BE2C (cell line): ENCODE results near the gene FLII.

Experiments used
- DNase-seq: peaks from one replicate; pipeline ENCODE4 v3.0.0-alpha.2; 2020
- H3K27me3 ChIP-seq: fragments of 250-450 bp; sonication (Bioruptor Pico); 2 replicates; pipeline ENCODE4 v1.5.1; 2020; ENCODE audit warnings: mild to moderate bottlenecking
- H3K36me3 ChIP-seq: fragments of 250-450 bp; sonication (Bioruptor Pico); 2 replicates; pipeline ENCODE4 v1.5.1; 2020; ENCODE audit warnings: mild to moderate bottlenecking
- H3K4me1 ChIP-seq: fragments of 250-450 bp; sonication (Bioruptor Pico); 2 replicates; pipeline ENCODE4 v1.5.1; 2020
- H3K4me3 ChIP-seq: 2 replicates; pipeline ENCODE4 v1.5.1; 2011; ENCODE audit warnings: low read depth, low read length
- H3K9me3 ChIP-seq: fragments of 250-450 bp; sonication (Bioruptor Pico); 2 replicates; pipeline ENCODE4 v1.5.1; 2020
- TF ChIP-seq, protein P1 (sequence below): IDR thresholded peaks from 2 replicates; pipeline ENCODE4 v1.5.1; 2012; ENCODE audit warnings: mild to moderate bottlenecking, low read depth, low read length

FLII gene

DNA sequence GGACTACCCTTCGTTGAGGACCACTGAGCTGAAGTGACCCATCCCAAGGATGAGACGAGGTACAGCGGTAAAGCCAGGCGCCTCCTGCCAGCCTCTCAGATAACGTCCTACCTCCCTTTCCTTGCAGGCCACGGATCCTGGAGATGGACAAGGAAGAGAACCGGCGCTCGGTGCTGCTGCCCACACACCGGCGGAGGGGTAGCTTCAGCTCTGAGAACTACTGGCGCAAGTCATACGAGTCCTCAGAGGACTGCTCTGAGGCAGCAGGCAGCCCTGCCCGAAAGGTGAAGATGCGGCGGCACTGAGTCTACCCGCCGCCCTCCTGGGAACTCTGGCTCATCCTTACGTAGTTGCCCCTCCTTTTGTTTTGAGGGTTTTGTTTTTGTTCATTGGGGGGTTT lies 50.4 kb downstream of the FLII start:
- H3K4me1 ChIP-seq, result no peaks in the 10 kb centered on the region
- TF ChIP-seq, protein P1, sequence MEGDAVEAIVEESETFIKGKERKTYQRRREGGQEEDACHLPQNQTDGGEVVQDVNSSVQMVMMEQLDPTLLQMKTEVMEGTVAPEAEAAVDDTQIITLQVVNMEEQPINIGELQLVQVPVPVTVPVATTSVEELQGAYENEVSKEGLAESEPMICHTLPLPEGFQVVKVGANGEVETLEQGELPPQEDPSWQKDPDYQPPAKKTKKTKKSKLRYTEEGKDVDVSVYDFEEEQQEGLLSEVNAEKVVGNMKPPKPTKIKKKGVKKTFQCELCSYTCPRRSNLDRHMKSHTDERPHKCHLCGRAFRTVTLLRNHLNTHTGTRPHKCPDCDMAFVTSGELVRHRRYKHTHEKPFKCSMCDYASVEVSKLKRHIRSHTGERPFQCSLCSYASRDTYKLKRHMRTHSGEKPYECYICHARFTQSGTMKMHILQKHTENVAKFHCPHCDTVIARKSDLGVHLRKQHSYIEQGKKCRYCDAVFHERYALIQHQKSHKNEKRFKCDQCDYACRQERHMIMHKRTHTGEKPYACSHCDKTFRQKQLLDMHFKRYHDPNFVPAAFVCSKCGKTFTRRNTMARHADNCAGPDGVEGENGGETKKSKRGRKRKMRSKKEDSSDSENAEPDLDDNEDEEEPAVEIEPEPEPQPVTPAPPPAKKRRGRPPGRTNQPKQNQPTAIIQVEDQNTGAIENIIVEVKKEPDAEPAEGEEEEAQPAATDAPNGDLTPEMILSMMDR, result no peak
- no peak for DNase-seq
- H3K27me3 ChIP-seq, result no peaks in the 10 kb centered on the region
- no peak overlapping the region for H3K4me3 ChIP-seq
- peaks cover 11% of the 10 kb centered on the region for H3K36me3 ChIP-seq
- no peaks in the 10 kb centered on the region for H3K9me3 ChIP-seq

DNA sequence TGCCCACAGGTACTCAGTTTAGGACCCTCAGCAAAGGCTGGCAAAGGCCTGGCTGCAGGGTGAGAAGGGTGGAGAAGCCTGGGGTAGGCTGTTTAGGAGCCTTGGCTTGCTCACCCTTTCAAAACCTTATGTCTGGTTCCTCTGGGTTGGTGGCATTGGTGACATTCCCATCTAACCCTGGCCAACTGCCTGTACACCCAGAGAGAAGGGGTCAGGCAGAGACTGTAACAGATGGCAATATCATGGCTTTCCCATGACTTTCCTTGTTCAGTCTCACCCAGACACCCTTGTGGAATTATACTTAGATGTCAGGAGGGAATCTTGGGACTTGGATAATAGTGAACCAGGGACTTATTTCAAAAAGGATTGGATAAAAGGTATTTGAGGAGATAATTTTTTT lies 51.6 kb downstream of the FLII start:
- H3K9me3 ChIP-seq, result no peaks in the 10 kb centered on the region
- peaks cover 11% of the 10 kb centered on the region for H3K36me3 ChIP-seq
- no peak for DNase-seq
- no peaks in the 10 kb centered on the region for H3K27me3 ChIP-seq
- TF ChIP-seq, protein P1, result no peak
- no peak overlapping the region for H3K4me3 ChIP-seq
- no peaks in the 10 kb centered on the region for H3K4me1 ChIP-seq

- Histone ChIP-seq H3K4me1 (no peaks in the 10 kb centered on the region), H3K9me3 (no peaks in the 10 kb centered on the region), H3K27me3 (no peaks in the 10 kb centered on the region), H3K4me3 (no peak overlapping the region), H3K36me3 (peaks cover 11% of the 10 kb centered on the region)
- no peak for DNase-seq
- TF ChIP-seq, protein P1, result no peak
These were observed 52.7 kb downstream of the FLII start for GRCh38 chr17:18205861-18206260.

DNA sequence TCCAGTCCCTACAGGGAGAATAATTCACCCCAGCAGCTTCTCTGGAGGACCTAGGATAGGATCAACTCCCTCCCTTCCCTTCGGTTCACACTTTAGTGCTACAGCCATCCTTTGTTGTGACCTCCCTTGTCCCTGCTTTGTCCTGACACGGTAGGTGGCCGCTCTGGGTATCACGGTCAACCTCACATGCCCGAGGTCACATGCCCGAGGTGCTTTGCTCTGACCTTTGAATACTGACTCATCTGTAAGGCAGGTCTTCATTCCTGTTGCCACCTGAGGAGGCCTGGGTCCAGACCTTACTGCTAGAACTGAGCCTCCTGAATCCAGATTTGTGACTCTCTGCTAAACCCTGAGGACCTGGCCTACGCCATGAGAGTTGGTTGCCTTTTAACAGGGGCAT lies 55.2 kb downstream of the FLII start:
- Histone ChIP-seq H3K4me1 (no peaks in the 10 kb centered on the region), H3K27me3 (no peaks in the 10 kb centered on the region), H3K9me3 (no peaks in the 10 kb centered on the region), H3K4me3 (no peak overlapping the region), H3K36me3 (peaks cover 11% of the 10 kb centered on the region)
- DNase-seq, result no peak
- TF ChIP-seq, protein P1, result no peak

DNA sequence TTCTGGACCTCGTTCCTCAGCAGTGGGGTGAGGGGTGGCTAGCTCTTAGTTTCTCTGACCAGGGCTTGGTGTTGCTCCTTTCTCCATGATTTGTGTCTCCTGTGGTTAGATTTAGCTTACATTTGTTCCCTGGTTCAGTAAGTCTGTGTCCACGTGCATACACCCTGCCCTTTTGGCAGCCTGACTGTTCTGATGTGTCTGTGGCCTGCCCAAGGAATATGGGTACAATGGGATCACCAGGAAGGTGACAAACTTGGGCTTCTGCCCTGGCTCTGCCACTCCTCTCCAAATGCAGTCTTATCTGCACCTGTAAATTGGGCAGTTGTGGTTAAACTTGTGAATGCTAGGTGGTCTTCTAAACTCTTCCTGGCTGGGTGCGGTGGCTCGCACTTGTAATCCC lies 57.4 kb downstream of the FLII start:
- no peak for DNase-seq
- Histone ChIP-seq H3K4me3 (no peak overlapping the region), H3K36me3 (peaks cover 9% of the 10 kb centered on the region), H3K9me3 (no peaks in the 10 kb centered on the region), H3K27me3 (no peaks in the 10 kb centered on the region), H3K4me1 (no peaks in the 10 kb centered on the region)
- TF ChIP-seq, protein P1, result no peak

- no peaks in the 10 kb centered on the region for H3K27me3 ChIP-seq
- peaks cover 18% of the 10 kb centered on the region for H3K36me3 ChIP-seq
- no peak overlapping the region for H3K4me3 ChIP-seq
- H3K4me1 ChIP-seq, result no peaks in the 10 kb centered on the region
- DNase-seq, result no peak
- TF ChIP-seq, protein P1, result no peak
- no peaks in the 10 kb centered on the region for H3K9me3 ChIP-seq
These were observed 60.0 kb downstream of the FLII start for GRCh38 chr17:18198530-18198929.
